Measurements from ENCODE around the gene KLK12.

Gene KLK12

GRCh38 chr19:51034704-51035103 lies at the start of gene KLK12:
TSS of gene KLK12 (minus strand) at chr19:51035002. CDS start at chr19:51034621, 381 bp downstream.
- peak; percentile 26 to 74 (median 56) for DNase-seq

- DNase-seq: no peak
These were observed 49.7 kb upstream of the KLK12 start for GRCh38 chr19:51084505-51084904.

- no peak for DNase-seq
These were observed 49.0 kb upstream of the KLK12 start for GRCh38 chr19:51083783-51084182.

- no peak for DNase-seq
These were observed 48.4 kb upstream of the KLK12 start for GRCh38 chr19:51083181-51083580.

GRCh38 chr19:51082611-51083010 lies 47.8 kb upstream of the KLK12 start, which contains the start of gene KLK14:
TSS of gene KLK14 (minus strand) at chr19:51082887. CDS start at chr19:51082614, 273 bp downstream.
- no peak for DNase-seq

GRCh38 chr19:51081476-51081875 lies 46.7 kb upstream of the KLK12 start:
- DNase-seq: no peak

GRCh38 chr19:51079481-51080110 lies 44.8 kb upstream of the KLK12 start:
- DNase-seq: no peak

GRCh38 chr19:51078731-51079130 lies 43.9 kb upstream of the KLK12 start:
- no peak for DNase-seq

GRCh38 chr19:51078104-51078503 lies 43.3 kb upstream of the KLK12 start:
- no peak for DNase-seq

GRCh38 chr19:51076631-51077213 lies 41.9 kb upstream of the KLK12 start:
- DNase-seq: peak in 1 of 3 experiments; percentile 16

- no peak for DNase-seq
These were observed 41.2 kb upstream of the KLK12 start for GRCh38 chr19:51075998-51076397.

GRCh38 chr19:51071095-51071405 lies 36.2 kb upstream of the KLK12 start:
- peak in 2 of 3 experiments; percentile 49 to 85 for DNase-seq

GRCh38 chr19:51070334-51071094 lies 35.7 kb upstream of the KLK12 start:
- DNase-seq: peak in 2 of 3 experiments; percentile 27 to 49

GRCh38 chr19:51066393-51067186 lies 31.8 kb upstream of the KLK12 start:
- DNase-seq: peak in 1 of 3 experiments; percentile 2

GRCh38 chr19:51065221-51065960 lies 30.6 kb upstream of the KLK12 start:
- DNase-seq: no peak

GRCh38 chr19:51064534-51065220 lies 29.9 kb upstream of the KLK12 start, which contains the start of gene KLK13:
TSS of gene KLK13 (minus strand) at chr19:51065092. CDS start at chr19:51065067, 25 bp downstream.
- no peak for DNase-seq

GRCh38 chr19:51063664-51064063 lies 28.9 kb upstream of the KLK12 start:
- peak in 1 of 3 experiments; percentile 20 for DNase-seq

- no peak for DNase-seq
These were observed 26.2 kb upstream of the KLK12 start for GRCh38 chr19:51060973-51061372.

- DNase-seq: no peak
These were observed 25.5 kb upstream of the KLK12 start for GRCh38 chr19:51060336-51060735.

- peak in 1 of 3 experiments; percentile 4 for DNase-seq
These were observed 24.9 kb upstream of the KLK12 start for GRCh38 chr19:51059715-51060114.

- no peak for DNase-seq
These were observed 21.1 kb upstream of the KLK12 start for GRCh38 chr19:51055866-51056265.

- DNase-seq: no peak
These were observed 12.2 kb upstream of the KLK12 start for GRCh38 chr19:51047031-51047335.
